Glomerular endothelial cell (primary cell): Measurements from ENCODE around the gene DPPA5. TPM values are rescaled to one million over a fixed set of nuclear protein-coding genes. Genes with fewer than 3 reads are reported as not detected.
"Not testable (repeated sequence)": the region's sequence is repeated elsewhere in the genome, so short reads cannot be mapped to it uniquely, and the experiment has no call there.

Experiments
- DNase-seq: peaks from one replicate; pipeline ENCODE4 v3.0.0-alpha.2; 2011; ENCODE audit warnings: low read depth, low spot score; ENCODE audit errors: extremely low read depth
- total RNA-seq: library from RNA; depleted of rRNA; stranded (reverse); fragments of >200 nt; gene quantifications from 2 replicates; pipeline ENCODE4 v1.2.3, GENCODE V29; 2015

Gene DPPA5
- not detected in 2 replicates for total RNA-seq

- DNase-seq = no peak
Observed at GRCh38 chr6:73353636-73354593, at the start of gene DPPA5. TSS of gene DPPA5 (minus strand) at chr6:73354276. CDS start at chr6:73354225, 51 bp downstream.

- DNase-seq = no peak
Observed at GRCh38 chr6:73400656-73401055, 46.6 kb upstream of the DPPA5 start.

GRCh38 chr6:73395875-73396274 is 41.8 kb upstream of the DPPA5 start:
- DNase-seq = no peak

- no peak for DNase-seq
Observed at GRCh38 chr6:73394577-73395354, 40.7 kb upstream of the DPPA5 start, which contains the start of gene DDX43. TSS of gene DDX43 (plus strand) at chr6:73394828. CDS start at chr6:73394906, 78 bp downstream.

- DNase-seq = no peak
Observed at GRCh38 chr6:73393278-73393677, 39.2 kb upstream of the DPPA5 start.

- not testable (repeated sequence) for DNase-seq
Observed at GRCh38 chr6:73392188-73392587, 38.1 kb upstream of the DPPA5 start.

GRCh38 chr6:73391675-73392074 is 37.6 kb upstream of the DPPA5 start:
- DNase-seq = no peak

- no peak for DNase-seq
Observed at GRCh38 chr6:73389854-73390253, 35.8 kb upstream of the DPPA5 start.

- DNase-seq = no peak
Observed at GRCh38 chr6:73388800-73389512, 34.9 kb upstream of the DPPA5 start.

- DNase-seq = no peak
Observed at GRCh38 chr6:73388433-73388799, 34.3 kb upstream of the DPPA5 start.

- DNase-seq = no peak
Observed at GRCh38 chr6:73382462-73383113, 28.5 kb upstream of the DPPA5 start.

GRCh38 chr6:73381531-73381930 is 27.5 kb upstream of the DPPA5 start:
- not testable (repeated sequence) for DNase-seq

GRCh38 chr6:73377225-73377624 is 23.1 kb upstream of the DPPA5 start:
- DNase-seq = no peak

GRCh38 chr6:73375216-73375615 is 21.1 kb upstream of the DPPA5 start:
- no peak for DNase-seq

- DNase-seq = no peak
Observed at GRCh38 chr6:73372516-73372915, 18.4 kb upstream of the DPPA5 start.

- no peak for DNase-seq
Observed at GRCh38 chr6:73371984-73372383, 17.9 kb upstream of the DPPA5 start.

GRCh38 chr6:73369563-73369962 is 15.5 kb upstream of the DPPA5 start, which contains the start of gene OOEP:
TSS of gene OOEP (minus strand) at chr6:73369897. CDS start at chr6:73369792, 105 bp downstream.
- DNase-seq = no peak

- no peak for DNase-seq
Observed at GRCh38 chr6:73369157-73369556, 15.1 kb upstream of the DPPA5 start.

GRCh38 chr6:73368675-73369074 is 14.6 kb upstream of the DPPA5 start:
- DNase-seq = no peak

- no peak for DNase-seq
Observed at GRCh38 chr6:73367761-73368355, 13.8 kb upstream of the DPPA5 start.
